H1 (cell line): ENCODE measurements around the gene RHOV. TPM values are rescaled to one million over a fixed set of nuclear protein-coding genes. Genes with fewer than 3 reads are reported as not detected.

Source experiments
- EGR1 ChIP-seq: IDR thresholded peaks from 2 replicates; pipeline ENCODE4 v1.6.1; 2011; ENCODE audit warnings: low read depth, low read length, borderline replicate concordance
- GTF2F1 ChIP-seq: IDR thresholded peaks from 2 replicates; pipeline ENCODE4 v1.6.1; 2012; ENCODE audit warnings: low read depth, low read length, improper control_type of control experiment, borderline replicate concordance
- SP4 ChIP-seq: IDR thresholded peaks from 2 replicates; pipeline ENCODE4 v1.6.1; 2012; ENCODE audit warnings: low read length, inconsistent platforms
- TBP ChIP-seq: IDR thresholded peaks from 2 replicates; pipeline ENCODE4 v1.6.1; 2011; ENCODE audit warnings: low read depth, low read length, improper control_type of control experiment
- ZNF274 ChIP-seq: IDR thresholded peaks from 2 replicates; pipeline ENCODE4 v1.7.0; 2012; ENCODE audit warnings: low read length, borderline replicate concordance; ENCODE audit errors: extremely low read depth
- polyA plus RNA-seq, 7 experiments: library from polyadenylated mRNA; depleted of rRNA in 3 of 7; stranded (reverse) in 5 of 7; unstranded in 2 of 7; fragments of >200 nt in 5 of 7; fragments of 200-250 nt in 2 of 7; gene quantifications; 1 replicate in 5 of 7; 2 replicates in 1 of 7; 4 replicates in 1 of 7; pipeline versions ENCODE4 v1.2.1 to v1.2.3, GENCODE V29; 2011 to 2013; ENCODE audit warnings: missing spikeins in 2 of 7, mixed read lengths in 2 of 7
- total RNA-seq: library from RNA; stranded (reverse); fragmentation: NEBNext Ultra II Directional; extraction: Animal tissue kit (Norgen Biotek cat#: 25700); gene quantifications from 2 replicates; pipeline ENCODE4 v1.2.1, GENCODE V29; 2021

RHOV gene
- total and polyA plus RNA-seq, 2 of the 8 experiments (the other 6 are each of a cell fraction or from before 2014, with no cell fraction given): 1.5 to 2.7 TPM

GRCh38 chr15:40892447-40893012 is 18.5 kb upstream of the RHOV start (continued):
- TF ChIP-seq ZNF274 (no peak), EGR1 (no peak), SP4 (no peak), TBP (no peak), GTF2F1 (no peak)
